Astrocyte (in vitro differentiated cells and primary cell): ENCODE measurements around the gene PPP3R1. TPM values are rescaled to one million over a fixed set of nuclear protein-coding genes. Genes with fewer than 3 reads are reported as not detected.
A peak's percentile ranks its signal among the peaks of the same experiment; 100 is the strongest.

Experiments used
- DNase-seq: peaks from one replicate; pipeline ENCODE4 v3.0.0-alpha.2; 2010; ENCODE audit warnings: low read depth
- FAIRE-seq: peaks from 2 replicates; lab custom pipeline; 2011; peaks lifted over from hg19 to GRCh38; lab: Jason Lieb, UNC
- H2AFZ ChIP-seq: 2 replicates; pipeline ENCODE4 v1.6.0; 2012; ENCODE audit warnings: low read depth, low read length, inconsistent platforms
- H3K27ac ChIP-seq: 2 replicates; pipeline ENCODE4 v1.5.1; 2011; ENCODE audit warnings: low read depth, low read length, inconsistent platforms
- H3K27me3 ChIP-seq: 2 replicates; pipeline ENCODE4 v1.6.0; 2011; ENCODE audit warnings: low read length, inconsistent platforms; ENCODE audit not compliant: insufficient read depth
- H3K36me3 ChIP-seq: 2 replicates; pipeline ENCODE4 v1.5.1; 2011; ENCODE audit warnings: low read length, inconsistent platforms; ENCODE audit not compliant: insufficient read depth
- H3K4me1 ChIP-seq: 2 replicates; pipeline ENCODE4 v1.5.1; 2011; ENCODE audit warnings: low read length, inconsistent platforms; ENCODE audit not compliant: insufficient read depth
- H3K4me2 ChIP-seq: 2 replicates; pipeline ENCODE4 v1.6.0; 2012; ENCODE audit warnings: low read length, inconsistent platforms
- H3K4me3 ChIP-seq: 2 replicates; pipeline ENCODE4 v1.5.1; 2011; ENCODE audit warnings: low read depth, mild to moderate bottlenecking, low read length, inconsistent platforms; ENCODE audit not compliant: insufficient read depth
- H3K79me2 ChIP-seq: 2 replicates; pipeline ENCODE4 v1.6.0; 2012; ENCODE audit warnings: mild to moderate bottlenecking, low read length, inconsistent platforms; ENCODE audit not compliant: insufficient read depth
- H3K9ac ChIP-seq: 2 replicates; pipeline ENCODE4 v1.6.0; 2012; ENCODE audit warnings: mild to moderate bottlenecking, low read length, inconsistent platforms
- H3K9me3 ChIP-seq: 2 replicates; pipeline ENCODE4 v1.5.1; 2012; ENCODE audit warnings: low read depth, mild to moderate bottlenecking, low read length, inconsistent platforms; ENCODE audit not compliant: insufficient read depth
- H4K20me1 ChIP-seq: 2 replicates; pipeline ENCODE4 v1.6.0; 2012; ENCODE audit warnings: low read length, inconsistent platforms; ENCODE audit not compliant: insufficient read depth
- H3K27ac Mint-ChIP-seq: one replicate; pipeline ENCODE4 v1.8.0; 2021; ENCODE audit warnings: mild to moderate bottlenecking, mixed read lengths; ENCODE audit not compliant: unreplicated experiment
- H3K27me3 Mint-ChIP-seq: one replicate; pipeline ENCODE4 v1.8.0; 2021; ENCODE audit warnings: low read depth, mixed read lengths; ENCODE audit not compliant: unreplicated experiment
- H3K36me3 Mint-ChIP-seq: one replicate; pipeline ENCODE4 v1.8.0; 2021; ENCODE audit warnings: low read depth, mixed read lengths; ENCODE audit not compliant: unreplicated experiment
- H3K4me1 Mint-ChIP-seq: one replicate; pipeline ENCODE4 v1.8.0; 2021; ENCODE audit warnings: low read depth, mixed read lengths; ENCODE audit not compliant: unreplicated experiment
- H3K4me3 Mint-ChIP-seq: one replicate; pipeline ENCODE4 v1.8.0; 2021; ENCODE audit warnings: mild to moderate bottlenecking, moderate library complexity, mixed read lengths; ENCODE audit not compliant: unreplicated experiment
- H3K9me3 Mint-ChIP-seq: one replicate; pipeline ENCODE4 v1.8.0; 2021; ENCODE audit warnings: mild to moderate bottlenecking, mixed read lengths; ENCODE audit not compliant: unreplicated experiment
- EZH2 ChIP-seq: IDR thresholded peaks from 2 replicates; pipeline ENCODE4 v1.6.1; 2012; ENCODE audit warnings: mild to moderate bottlenecking, low read length, inconsistent platforms; ENCODE audit not compliant: insufficient read depth
- total RNA-seq: library from RNA; stranded (reverse); gene quantifications from 2 replicates; pipeline ENCODE4 v1.2.1, GENCODE V29; 2021
- TF ChIP-seq, protein P1 (sequence below): IDR thresholded peaks from 2 replicates; pipeline ENCODE4 v1.5.1; 2011; ENCODE audit warnings: low read depth, mild to moderate bottlenecking, inconsistent platforms, low read length, moderate library complexity; ENCODE audit not compliant: insufficient read depth

Gene PPP3R1
- total RNA-seq, 1 donor from 2014 or later = 80.6 TPM

DNA sequence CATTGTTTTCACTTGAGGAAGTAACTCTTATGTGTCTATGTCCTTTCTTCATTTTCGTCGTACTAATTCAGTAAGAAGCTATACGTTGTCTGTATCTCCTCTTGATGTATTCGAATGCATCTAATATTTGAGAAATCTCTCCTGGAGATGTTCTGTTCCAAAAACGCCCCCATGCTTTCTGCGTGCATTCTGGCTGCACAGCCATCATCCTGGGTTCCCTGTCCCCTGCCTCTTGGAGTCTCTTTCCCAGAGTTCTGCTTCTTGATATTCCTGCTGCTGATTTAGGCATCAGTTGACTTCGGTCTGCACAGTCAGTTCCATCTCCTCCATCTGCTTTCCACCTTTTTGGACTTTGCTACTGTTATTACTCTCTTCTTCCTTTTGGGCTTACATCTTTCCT is 81.2 kb downstream of the PPP3R1 start:
- Histone ChIP-seq H2AFZ (no peak overlapping the region), H3K9ac (no peak overlapping the region), H3K79me2 (peaks cover 22% of the 10 kb centered on the region), H3K27ac (no peak overlapping the region), H4K20me1 (peaks cover 22% of the 10 kb centered on the region), H3K27me3 (no peaks in the 10 kb centered on the region), H3K4me1 (no peaks in the 10 kb centered on the region), H3K9me3 (no peaks in the 10 kb centered on the region), H3K36me3 (peaks cover 25% of the 10 kb centered on the region), H3K4me3 (no peak overlapping the region), H3K4me2 (no peak overlapping the region)
- H3K27me3 Mint-ChIP-seq = no peaks in the 10 kb centered on the region
- H3K4me1 Mint-ChIP-seq = no peaks in the 10 kb centered on the region
- H3K27ac Mint-ChIP-seq = no peak overlapping the region
- FAIRE-seq (no peak), DNase-seq (no peak)
- H3K36me3 Mint-ChIP-seq = peaks cover 2% of the 10 kb centered on the region
- H3K4me3 Mint-ChIP-seq = no peak overlapping the region
- no peaks in the 10 kb centered on the region for H3K9me3 Mint-ChIP-seq
- TF ChIP-seq, protein P1, sequence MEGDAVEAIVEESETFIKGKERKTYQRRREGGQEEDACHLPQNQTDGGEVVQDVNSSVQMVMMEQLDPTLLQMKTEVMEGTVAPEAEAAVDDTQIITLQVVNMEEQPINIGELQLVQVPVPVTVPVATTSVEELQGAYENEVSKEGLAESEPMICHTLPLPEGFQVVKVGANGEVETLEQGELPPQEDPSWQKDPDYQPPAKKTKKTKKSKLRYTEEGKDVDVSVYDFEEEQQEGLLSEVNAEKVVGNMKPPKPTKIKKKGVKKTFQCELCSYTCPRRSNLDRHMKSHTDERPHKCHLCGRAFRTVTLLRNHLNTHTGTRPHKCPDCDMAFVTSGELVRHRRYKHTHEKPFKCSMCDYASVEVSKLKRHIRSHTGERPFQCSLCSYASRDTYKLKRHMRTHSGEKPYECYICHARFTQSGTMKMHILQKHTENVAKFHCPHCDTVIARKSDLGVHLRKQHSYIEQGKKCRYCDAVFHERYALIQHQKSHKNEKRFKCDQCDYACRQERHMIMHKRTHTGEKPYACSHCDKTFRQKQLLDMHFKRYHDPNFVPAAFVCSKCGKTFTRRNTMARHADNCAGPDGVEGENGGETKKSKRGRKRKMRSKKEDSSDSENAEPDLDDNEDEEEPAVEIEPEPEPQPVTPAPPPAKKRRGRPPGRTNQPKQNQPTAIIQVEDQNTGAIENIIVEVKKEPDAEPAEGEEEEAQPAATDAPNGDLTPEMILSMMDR = no peak
- TF ChIP-seq EZH2 = no peak

DNA sequence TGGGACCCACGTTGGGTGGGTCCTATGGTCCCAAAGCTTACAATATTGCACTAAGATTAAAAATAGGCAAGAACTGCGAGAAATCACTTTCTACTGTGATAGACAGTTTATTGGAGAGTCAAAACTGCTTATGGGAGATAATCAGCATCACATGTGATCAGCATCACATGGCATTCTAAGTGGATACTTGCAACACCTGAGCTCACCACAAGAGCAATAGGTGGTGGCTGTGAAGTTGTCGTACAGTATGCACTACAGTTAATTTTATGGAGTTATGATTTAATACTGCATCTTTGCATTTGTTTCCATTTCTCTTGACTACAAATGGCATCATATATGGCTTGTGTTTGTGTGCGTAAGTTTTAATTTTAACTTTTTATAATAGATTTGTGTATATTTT is 83.0 kb downstream of the PPP3R1 start:
- Histone ChIP-seq H4K20me1 (peaks cover 22% of the 10 kb centered on the region), H3K4me1 (no peaks in the 10 kb centered on the region), H3K4me3 (no peak overlapping the region), H2AFZ (no peak overlapping the region), H3K4me2 (no peak overlapping the region), H3K36me3 (peaks cover 26% of the 10 kb centered on the region), H3K27ac (no peak overlapping the region), H3K9me3 (no peaks in the 10 kb centered on the region), H3K27me3 (no peaks in the 10 kb centered on the region), H3K79me2 (peaks cover 22% of the 10 kb centered on the region), H3K9ac (no peak overlapping the region)
- H3K9me3 Mint-ChIP-seq = no peaks in the 10 kb centered on the region
- H3K27me3 Mint-ChIP-seq = no peaks in the 10 kb centered on the region
- no peak overlapping the region for H3K4me3 Mint-ChIP-seq
- H3K27ac Mint-ChIP-seq = no peak overlapping the region
- TF ChIP-seq, protein P1 = peak; percentile 9
- TF ChIP-seq EZH2 = no peak
- DNase-seq = no peak
- FAIRE-seq = no peak
- H3K4me1 Mint-ChIP-seq = no peaks in the 10 kb centered on the region
- H3K36me3 Mint-ChIP-seq = peaks cover 2% of the 10 kb centered on the region

DNA sequence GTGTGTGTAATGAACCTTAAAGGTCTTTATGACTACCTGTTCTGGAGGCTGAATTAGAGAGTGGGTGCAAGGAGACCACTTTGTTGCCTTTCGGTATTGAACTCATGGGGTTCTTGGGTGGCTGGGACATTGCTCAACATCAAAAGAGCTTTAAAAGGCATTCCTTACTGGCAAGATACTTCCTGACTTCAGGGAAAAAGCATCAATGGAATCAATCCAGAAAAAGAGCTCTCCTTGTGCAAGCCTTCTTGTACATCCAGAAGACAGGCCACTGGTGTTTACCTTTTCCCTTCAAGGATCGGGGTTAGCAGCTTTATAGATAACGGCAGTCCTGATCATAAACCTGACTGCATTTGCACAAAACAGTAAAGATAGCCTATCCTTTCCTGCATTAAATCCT is 85.1 kb downstream of the PPP3R1 start:
- H3K4me1 Mint-ChIP-seq = peaks cover 1% of the 10 kb centered on the region
- Histone ChIP-seq H4K20me1 (peaks cover 21% of the 10 kb centered on the region), H3K36me3 (peaks cover 37% of the 10 kb centered on the region), H3K79me2 (peaks cover 25% of the 10 kb centered on the region), H3K4me2 (no peak overlapping the region), H3K9ac (no peak overlapping the region), H3K4me1 (no peaks in the 10 kb centered on the region), H3K27ac (no peak overlapping the region), H3K27me3 (no peaks in the 10 kb centered on the region), H3K4me3 (no peak overlapping the region), H3K9me3 (no peaks in the 10 kb centered on the region), H2AFZ (no peak overlapping the region)
- DNase-seq (no peak), FAIRE-seq (no peak)
- H3K27me3 Mint-ChIP-seq = no peaks in the 10 kb centered on the region
- no peak for TF ChIP-seq EZH2
- TF ChIP-seq, protein P1 = no peak
- H3K27ac Mint-ChIP-seq = no peak overlapping the region
- no peak overlapping the region for H3K4me3 Mint-ChIP-seq
- no peaks in the 10 kb centered on the region for H3K9me3 Mint-ChIP-seq
- peaks cover 11% of the 10 kb centered on the region for H3K36me3 Mint-ChIP-seq
